HG02840 (cell line): ENCODE data around the gene ADAMTS19.
"Not testable (repeated sequence)": the region's sequence is repeated elsewhere in the genome, so short reads cannot be mapped to it uniquely, and the experiment has no call there.

Experiments used
- ATAC-seq: cut with Tn5 transposase; IDR thresholded peaks from one replicate; pipeline ENCODE4 v1.9.1; 2021; ENCODE audit warnings: mild to moderate bottlenecking, moderate library complexity, moderate number of reproducible peaks; ENCODE audit not compliant: unreplicated experiment, low FRiP score

The ADAMTS19 gene

DNA sequence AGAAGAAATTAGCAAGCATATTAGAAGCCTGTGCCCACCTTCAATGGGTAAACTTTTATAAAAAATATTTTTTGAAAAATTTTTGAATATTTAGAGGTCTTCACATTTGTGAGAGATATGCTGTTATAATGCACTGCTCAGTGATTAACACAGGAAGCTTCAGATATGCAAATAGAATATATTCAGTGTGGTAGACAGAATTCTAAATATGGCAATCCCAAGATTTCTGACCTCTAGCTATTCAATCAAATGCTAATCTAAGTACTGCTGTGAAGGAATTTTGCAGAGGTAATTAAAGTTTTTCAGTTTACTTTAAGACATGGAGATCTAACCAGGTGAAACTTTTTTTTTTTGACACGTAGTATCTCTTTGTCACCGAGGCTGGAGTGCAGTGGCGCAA, 103.5 kb downstream of the ADAMTS19 start:
- no peak for ATAC-seq

DNA sequence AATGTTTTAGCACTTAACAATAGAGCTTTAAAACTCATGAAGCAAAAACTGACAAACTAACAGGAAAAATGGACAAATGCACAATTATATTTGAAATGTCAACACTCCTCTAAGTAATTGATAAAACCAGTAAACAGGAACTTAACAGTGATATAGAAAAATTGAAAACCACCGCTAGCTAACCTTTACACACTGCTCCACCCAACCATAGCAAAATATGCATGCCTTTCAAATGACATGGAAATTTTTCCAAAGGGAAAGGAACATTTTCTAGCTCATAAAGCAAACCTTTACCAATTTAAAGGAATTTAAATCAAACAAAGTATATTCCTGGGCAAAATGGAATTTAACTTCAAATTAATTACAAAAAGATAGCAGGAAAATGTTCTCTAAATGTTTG, 109.2 kb downstream of the ADAMTS19 start:
- no peak for ATAC-seq

DNA sequence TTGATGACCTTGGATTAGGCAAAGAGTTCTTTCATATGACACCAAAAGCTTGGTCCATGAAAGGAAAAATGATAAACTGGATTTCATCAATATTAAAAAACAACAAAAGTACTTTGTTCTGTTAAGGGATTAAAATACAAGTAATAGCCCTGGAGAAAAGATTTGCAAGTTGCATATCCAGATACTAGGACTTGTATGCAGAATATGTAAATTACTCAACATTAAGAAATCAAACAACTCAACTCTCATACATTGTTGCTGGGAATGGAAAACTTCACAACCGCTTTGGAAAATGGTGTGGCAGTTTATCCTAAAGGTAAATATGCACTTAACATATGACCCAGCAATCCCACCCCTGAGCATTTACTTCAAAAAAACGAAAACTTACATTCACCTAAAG, 112.0 kb downstream of the ADAMTS19 start:
- ATAC-seq = no peak

DNA sequence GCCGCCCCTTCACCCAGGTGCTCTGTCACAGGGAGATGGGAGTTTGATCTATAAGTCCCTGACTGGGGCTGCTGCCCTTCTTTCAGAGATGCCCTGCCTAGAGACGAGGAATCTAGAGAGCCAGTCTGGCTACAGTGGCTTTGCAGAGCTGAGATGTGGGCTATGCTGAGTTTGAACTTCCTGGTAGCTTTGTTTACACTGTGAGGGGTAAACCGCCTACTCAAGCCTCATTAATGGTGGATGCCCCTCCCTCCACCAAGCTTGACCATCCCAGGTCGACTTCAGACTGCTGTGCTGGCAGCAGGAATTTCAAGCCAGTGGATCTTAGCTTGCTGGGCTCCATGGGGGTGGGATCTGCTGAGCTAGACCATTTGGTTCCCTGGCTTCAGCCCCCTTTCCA, 124.4 kb downstream of the ADAMTS19 start:
- not testable (repeated sequence) for ATAC-seq

DNA sequence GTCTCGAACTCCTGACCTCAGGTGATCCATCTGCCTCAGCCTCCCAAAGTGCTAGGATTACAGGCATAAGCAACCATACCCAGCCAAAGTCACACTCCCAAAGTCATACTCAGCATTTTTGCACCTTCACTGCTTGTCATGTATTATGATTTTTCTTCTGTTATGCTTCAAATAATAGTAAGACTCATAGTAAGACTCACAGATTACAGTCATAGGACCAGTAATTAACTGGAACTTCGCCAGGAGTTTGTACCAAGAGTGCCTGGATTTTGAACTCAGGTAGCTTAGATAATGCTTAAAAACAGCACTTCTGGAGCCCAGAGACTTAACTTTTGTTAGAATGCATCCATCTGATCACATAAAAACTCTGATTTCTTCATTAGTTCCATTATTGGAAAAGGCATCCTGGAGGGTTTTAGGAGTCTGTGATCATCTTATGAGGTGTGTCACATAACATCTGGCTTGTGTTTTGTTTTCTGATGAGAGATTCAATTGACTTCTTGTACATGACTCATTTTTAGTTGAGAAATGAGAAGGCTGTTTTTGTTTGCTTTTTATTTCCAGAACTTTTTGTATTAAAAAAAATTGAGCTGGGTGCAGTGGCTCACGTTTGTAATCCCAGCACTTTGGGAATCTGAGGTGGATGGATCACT, 131.5 kb downstream of the ADAMTS19 start:
- ATAC-seq = no peak

DNA sequence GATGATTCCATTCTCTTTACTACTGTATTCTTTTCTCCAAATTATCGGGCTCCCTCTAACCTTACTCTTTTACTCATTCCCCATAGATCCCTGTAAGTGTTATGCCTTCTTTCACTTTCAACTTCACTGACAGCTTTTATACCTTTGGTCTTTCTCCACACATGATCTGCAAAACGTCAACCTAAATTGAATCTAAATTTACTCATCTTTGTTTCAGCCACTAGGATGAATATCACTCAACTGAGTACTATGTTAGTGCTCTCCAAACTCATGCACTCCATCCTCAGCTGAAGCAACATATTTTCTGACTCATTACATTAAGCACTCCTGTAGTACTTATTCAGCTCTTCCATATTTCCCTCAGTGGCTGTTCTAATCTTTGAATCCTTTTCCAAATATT, 133.4 kb downstream of the ADAMTS19 start:
- no peak for ATAC-seq

DNA sequence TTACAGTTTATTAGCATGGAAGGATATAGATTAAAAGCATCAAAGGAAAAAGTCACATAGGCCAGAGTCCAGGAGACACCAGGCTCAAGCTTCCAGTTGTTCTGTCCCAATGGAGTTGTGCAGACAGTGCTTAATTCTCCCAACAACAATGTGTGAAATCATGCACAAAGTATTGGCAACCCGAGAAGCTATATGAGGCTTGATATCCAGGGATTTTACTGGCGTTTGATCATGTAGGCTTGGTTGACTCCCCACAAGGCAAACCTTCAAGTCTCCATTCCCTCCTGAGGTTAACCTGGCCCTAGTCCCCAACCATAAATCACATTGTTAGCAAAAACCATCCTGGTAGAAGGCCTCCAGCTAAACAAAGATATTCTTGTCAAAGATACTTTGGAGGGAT, 141.5 kb downstream of the ADAMTS19 start:
- ATAC-seq = no peak

DNA sequence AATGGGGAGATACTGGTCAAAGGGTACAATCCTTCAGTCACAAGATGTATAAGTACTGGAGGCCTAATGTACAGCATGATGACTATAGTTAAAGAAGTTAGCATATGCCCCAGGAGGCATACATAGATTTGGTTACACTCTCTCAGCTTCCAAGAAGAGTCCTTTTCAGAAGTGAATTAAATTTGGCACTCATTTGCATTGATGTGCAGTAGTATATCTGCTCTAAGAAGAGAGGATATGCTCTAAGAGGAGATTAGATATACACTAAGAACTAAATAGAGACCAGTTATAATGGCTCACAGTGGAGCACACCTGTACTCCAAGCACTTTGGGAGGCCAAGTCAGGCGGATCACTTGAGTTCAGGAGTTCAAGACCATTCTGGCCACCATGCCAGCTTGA, 148.3 kb downstream of the ADAMTS19 start:
- ATAC-seq = no peak

DNA sequence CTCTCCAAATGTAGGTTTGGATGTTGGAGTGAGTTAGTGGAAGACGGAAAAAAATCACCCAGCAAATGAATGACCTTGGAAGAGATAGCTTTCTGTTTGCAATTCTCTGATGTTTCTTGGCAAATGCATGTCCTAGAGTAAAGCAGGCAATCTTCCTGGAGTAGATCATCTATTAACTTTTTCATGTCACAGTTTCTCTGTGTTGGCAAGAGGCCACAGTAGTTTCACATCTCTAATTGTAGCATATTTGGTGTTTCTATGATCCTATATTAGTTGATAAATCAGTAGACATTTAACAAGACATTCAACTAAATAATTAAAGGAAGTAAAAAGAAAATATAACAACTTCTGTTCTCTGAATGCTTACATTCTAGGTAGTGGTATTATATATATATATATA, 149.6 kb downstream of the ADAMTS19 start:
- ATAC-seq = no peak

DNA sequence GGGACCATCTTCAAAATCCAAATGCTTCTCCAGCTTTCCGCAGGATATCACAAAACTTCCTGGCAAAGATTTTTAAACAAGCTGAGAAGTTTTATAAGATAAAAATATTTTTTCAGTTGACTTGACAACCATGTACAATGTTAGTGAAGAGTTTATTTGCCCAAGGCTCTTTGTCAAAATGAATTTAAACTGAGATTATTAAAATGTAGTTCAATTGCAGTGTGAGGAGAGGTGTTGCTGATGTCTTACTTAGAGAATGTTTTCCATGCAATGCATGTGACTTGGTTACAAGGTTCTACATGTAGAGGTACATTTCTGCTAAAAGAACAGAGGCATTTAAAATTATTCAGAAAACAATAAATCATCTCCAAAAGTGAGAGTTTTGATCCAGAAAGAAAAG, 156.4 kb downstream of the ADAMTS19 start:
- no peak for ATAC-seq

DNA sequence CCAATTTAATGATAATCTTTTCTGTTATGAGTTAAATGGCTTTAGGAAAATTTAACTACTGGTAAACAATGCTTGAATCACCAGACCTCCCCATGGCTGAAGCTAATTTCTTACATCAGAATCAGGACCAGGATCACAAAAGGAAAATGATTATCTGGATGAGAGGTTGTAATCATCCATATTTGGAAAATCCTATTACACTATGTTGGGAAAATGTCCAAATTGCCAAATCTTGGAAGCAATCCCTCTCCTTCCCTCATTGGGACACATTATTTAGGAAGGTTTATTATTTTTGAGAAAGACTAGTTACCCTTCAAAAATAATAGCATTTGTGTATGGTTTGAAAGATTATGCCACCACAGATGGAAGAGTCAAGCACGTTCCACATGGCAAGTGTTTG, 157.1 kb downstream of the ADAMTS19 start:
- no peak for ATAC-seq

DNA sequence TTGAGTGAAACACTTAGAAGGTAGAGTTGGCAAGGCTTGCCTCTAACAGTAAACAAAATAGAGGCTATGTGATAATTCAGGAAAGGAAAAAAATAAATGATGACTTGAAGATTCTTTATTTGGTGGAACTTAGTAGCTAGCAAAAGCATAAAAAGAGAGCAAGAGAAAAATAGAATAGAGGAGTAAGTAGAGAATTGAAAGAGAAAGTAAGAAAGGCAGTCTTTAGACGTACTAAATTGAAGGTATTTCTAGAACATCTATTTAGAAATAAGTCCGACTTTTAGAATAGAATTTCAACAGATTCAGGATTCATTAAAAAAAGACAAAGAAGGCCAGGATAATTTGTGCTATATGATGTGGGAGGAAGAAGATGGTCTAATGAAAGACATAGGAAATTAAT, 159.7 kb downstream of the ADAMTS19 start:
- no peak for ATAC-seq

DNA sequence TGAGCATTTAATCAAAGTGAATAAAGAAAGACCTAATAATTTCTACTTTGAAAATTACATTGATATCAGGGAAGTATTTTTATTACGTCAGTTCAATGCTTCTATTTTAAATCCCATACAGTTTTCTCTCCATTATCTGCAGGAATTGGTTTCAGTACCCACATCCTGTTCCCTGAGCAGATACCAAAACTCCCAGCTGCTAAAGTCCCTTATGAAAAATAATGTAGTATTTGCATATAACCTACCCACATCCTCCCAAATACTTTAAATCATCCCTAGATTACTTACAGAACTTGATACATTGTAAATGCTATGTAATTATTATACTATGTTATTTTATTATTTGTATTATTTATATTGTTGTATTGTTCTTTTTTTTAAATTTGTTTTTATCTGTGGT, 162.4 kb downstream of the ADAMTS19 start:
- no peak for ATAC-seq

DNA sequence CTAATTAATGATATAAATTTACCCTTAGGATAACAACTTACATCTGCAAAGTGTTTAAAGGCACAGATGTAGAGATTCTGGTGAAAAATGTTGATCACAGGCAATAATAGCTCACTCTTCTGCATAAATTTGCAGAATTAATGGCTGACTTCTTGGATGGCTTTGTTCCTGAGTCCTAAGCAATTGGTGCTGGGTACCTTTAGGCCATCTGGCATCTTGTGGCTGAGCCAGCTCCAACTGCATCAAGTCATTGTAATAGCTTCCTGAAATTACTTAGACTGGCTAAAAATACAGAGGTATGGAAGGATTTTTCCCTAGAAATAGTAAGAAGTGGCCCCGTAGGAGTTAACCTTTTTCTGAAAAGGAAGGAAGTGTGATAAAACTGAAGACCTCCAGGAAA, 169.5 kb downstream of the ADAMTS19 start:
- ATAC-seq = no peak

DNA sequence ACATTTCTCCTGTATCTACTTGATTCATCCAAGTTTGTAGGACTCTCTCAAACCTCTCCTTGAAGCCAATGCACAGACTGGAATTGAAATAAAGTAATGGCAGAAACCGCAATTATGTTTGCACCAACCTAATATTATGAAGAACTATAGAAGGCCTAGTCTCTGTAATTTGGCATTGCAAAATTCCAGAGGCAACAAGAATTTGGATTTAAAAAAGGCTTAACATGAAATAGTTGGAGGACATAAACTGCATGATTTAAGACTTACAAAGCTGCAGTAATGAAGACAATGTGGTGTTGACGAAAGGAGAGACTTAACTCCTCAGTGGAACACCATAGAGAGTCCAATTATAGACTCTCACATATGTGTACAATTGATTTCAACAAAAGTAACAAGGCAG, 170.0 kb downstream of the ADAMTS19 start:
- no peak for ATAC-seq

DNA sequence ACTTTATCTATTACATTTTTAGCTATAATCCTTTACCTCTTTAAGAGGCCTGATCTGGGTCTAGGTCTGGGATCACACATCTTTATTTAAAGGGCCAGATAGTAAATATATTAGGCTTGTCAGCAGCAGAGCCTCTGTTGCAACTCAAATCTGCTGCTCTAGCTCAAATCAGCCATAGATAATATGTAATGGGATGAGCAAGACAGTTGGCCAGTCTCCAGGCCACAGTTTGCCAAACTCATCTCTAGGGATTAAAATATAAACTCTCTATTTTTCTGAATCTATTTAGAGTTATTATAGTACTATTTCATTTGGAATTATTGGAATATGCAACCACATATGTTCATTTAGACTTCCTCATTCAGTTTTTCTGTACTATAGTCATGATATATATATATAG, 171.9 kb downstream of the ADAMTS19 start:
- ATAC-seq = no peak

DNA sequence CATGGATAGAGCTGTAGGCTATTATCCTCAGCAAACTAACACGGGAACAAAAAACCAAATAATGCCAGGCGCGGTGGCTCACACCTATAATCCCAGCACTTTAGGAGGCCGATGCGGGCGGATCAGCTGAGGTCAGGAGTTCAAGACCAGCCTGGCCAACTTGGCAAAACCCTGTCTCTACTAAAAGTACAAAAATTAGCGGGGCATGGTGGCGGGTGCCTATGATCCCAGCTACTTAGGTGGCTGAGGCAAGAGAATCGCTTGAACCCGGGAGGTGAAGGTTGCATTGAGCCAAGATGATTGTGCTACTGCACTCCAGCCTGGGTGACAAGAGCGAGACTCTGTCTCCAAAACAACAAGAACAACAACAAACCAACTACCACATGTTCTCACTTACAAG, 177.4 kb downstream of the ADAMTS19 start:
- not testable (repeated sequence) for ATAC-seq

DNA sequence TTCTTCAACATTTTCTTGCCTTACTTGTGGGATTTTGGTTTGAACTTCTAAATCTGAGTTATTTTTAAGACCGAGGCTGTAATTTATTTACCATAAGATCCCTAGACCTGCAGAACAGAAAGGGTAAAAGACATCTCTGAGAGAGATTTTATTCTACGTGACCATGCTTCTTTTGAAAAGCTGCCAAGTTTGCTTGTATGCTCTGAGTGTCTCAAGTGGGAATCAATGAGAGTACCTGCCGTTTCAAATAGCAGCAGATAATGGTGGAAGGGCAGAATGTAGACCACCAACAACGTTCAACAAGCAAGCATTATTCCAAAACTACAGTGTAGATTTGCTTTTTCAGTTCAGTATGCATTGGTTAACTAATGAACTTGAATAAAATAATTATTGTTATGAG, 179.2 kb downstream of the ADAMTS19 start:
- ATAC-seq = no peak

DNA sequence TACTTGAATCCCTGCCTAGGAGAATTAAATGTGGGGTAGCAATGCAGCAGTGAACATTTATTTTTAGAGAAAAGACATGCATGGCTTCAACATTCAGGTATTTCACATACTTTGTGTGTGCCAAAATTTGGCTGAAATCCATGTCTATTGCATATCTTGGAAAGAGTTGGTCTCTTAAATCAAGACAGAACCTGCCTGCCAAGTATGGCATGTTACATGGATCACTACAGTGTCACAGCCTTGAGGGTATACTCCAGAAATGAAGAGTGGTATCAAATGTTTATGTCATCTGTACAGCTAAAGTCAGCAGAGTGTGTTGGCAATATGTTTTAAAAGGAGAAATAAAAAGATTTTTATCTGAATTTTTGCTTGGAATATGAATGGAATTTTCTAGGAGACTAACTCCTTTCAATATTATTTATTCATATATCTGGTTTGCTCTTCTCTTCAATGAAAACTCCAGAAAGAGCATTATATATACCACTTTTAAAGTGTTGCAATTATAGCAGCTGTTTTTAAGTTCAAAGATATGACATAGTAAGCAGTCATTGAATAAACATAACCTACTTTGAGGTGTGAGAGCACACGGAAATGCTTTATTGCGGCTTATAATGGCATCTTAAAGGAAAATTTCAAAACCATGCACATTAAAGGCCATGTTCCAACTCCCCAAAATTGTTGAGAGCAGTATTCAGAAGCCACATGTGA, 192.4 kb downstream of the ADAMTS19 start:
- no peak for ATAC-seq

DNA sequence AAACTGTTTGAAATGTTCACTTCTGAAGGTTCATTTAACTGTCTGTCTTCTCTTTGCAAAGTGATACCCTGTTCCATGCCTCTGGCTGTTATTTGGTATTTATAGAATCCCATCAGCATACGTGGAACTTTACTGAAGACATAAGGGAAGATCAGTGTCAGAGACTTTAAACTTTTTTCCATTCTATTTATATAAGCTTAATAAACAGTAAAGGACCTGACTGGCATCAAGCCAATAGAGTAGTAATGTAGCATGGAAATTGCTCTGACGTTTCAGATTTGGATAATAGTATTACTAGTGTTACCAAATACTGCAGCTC, 192.9 kb downstream of the ADAMTS19 start:
- ATAC-seq = no peak

DNA sequence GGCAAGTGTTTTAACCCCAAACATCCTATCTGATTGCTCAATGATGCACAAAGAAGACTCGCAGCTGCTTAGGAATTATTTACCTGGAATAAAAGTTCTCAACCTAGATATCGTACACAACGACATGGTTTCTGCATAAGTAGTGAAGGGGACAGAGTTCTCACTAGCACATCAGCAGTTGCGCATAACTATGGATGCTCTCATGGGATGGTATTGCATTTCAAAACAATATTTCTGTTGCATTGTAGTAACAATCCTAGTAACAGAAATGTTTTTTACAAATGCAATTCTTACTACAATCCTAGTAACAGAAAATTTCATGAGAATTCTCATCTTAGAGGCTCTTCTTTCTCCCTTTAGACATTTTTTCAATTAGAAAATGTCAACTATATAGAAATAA, 193.3 kb downstream of the ADAMTS19 start:
- ATAC-seq = no peak

DNA sequence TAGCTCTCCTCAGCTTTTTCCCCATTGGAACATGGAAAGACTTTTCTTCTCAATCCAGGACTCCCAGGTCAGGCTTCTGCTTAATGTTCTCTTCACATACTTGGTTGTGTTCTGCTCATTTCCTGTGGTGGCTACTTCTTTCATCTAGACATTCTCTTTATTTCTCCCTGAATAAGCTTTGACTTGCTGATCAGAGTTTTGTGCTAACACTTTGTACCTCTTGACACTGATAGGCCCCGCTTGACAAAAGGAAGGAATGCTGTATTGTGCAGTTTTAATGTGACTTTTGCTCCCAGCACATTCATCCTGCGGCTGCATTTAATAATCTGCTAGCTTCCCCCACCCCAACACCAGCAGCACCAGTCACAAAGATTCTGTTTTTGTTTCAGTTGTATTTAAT, 196.9 kb downstream of the ADAMTS19 start:
- ATAC-seq = no peak

DNA sequence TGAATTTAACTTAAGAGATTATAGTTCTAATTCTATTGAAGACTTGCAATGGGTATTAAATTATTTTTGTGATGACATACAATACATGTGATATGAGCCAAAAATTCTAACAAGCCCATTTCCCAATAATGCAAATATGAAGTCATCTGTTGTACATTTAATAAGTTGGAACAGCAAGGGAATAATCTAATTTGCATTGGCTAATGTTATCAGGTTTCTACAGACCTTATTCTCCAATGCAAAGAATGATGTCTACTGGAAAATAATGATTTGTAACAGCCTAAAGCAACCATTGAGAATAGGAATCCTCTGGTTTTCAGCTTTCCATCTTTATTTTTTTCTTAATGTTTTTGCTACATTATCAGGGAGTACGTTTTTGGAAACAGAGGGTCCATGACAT, 198.7 kb downstream of the ADAMTS19 start:
- ATAC-seq = no peak
